ENCODE measurements around the gene GSK3B.
A peak's percentile ranks its signal among the peaks of the same experiment; 100 is the strongest.

The GSK3B gene

GRCh38 chr3:120111898-120112297 is 17.7 kb upstream of the GSK3B start:
- no peak overlapping the region for H3K27ac ChIP-seq
- no peak for TF ChIP-seq CTCF (conservative IDR thresholded peaks at IDR 0.05)

GRCh38 chr3:120103276-120103675 is 9.0 kb upstream of the GSK3B start:
- no peak for TF ChIP-seq CTCF (conservative IDR thresholded peaks at IDR 0.05)

GRCh38 chr3:120102674-120103073 is 8.4 kb upstream of the GSK3B start:
- TF ChIP-seq CTCF (conservative IDR thresholded peaks at IDR 0.05) = no peak
- H3K27ac ChIP-seq = no peak overlapping the region

More at GRCh38 chr3:120103276-120103675, 9.0 kb upstream of the GSK3B start:
- no peak overlapping the region for H3K27ac ChIP-seq

GRCh38 chr3:120102232-120102631 is 8.0 kb upstream of the GSK3B start:
- TF ChIP-seq CTCF (conservative IDR thresholded peaks at IDR 0.05) = no peak
- H3K27ac ChIP-seq = no peak overlapping the region

GRCh38 chr3:120101624-120102023 is 7.4 kb upstream of the GSK3B start:
- H3K27ac ChIP-seq = no peak overlapping the region

GRCh38 chr3:120100711-120101110 is 6.5 kb upstream of the GSK3B start:
- H3K27ac ChIP-seq = no peak overlapping the region
- TF ChIP-seq CTCF (conservative IDR thresholded peaks at IDR 0.05) = no peak

More at GRCh38 chr3:120101624-120102023, 7.4 kb upstream of the GSK3B start:
- TF ChIP-seq CTCF (conservative IDR thresholded peaks at IDR 0.05) = no peak

- no peak for TF ChIP-seq CTCF (conservative IDR thresholded peaks at IDR 0.05)
- peak overlapping the region; percentile 100 for H3K27ac ChIP-seq
These were observed 4.5 kb upstream of the GSK3B start for GRCh38 chr3:120098710-120099109.

All from VCaP (cell line).